ENCODE measurements around the gene JAKMIP2.

JAKMIP2 gene

GRCh38 chr5:147788023-147788422, 5.5 kb upstream of the JAKMIP2 start:
- no peak for DNase-seq

GRCh38 chr5:147786142-147786541, 3.6 kb upstream of the JAKMIP2 start:
- DNase-seq = no peak

- DNase-seq = peak; percentile 53 to 70
Measured at GRCh38 chr5:147784146-147784987, 1.8 kb upstream of the JAKMIP2 start.

GRCh38 chr5:147780924-147781573, 1.5 kb downstream of the JAKMIP2 start:
- no peak for DNase-seq

GRCh38 chr5:147779694-147780093, 2.8 kb downstream of the JAKMIP2 start:
- peak; percentile 29 to 35 for DNase-seq

- DNase-seq = no peak
Measured at GRCh38 chr5:147776989-147777388, 5.5 kb downstream of the JAKMIP2 start.

GRCh38 chr5:147773587-147773986, 8.9 kb downstream of the JAKMIP2 start:
- DNase-seq = no peak

- no peak for DNase-seq
Measured at GRCh38 chr5:147773139-147773538, 9.4 kb downstream of the JAKMIP2 start.

GRCh38 chr5:147767048-147767447, 15.5 kb downstream of the JAKMIP2 start:
- DNase-seq = no peak

- DNase-seq = no peak
Measured at GRCh38 chr5:147763791-147764525, 18.6 kb downstream of the JAKMIP2 start.

GRCh38 chr5:147760086-147760875, 22.2 kb downstream of the JAKMIP2 start:
- no peak for DNase-seq

- DNase-seq = no peak
Measured at GRCh38 chr5:147759441-147759840, 23.1 kb downstream of the JAKMIP2 start.

GRCh38 chr5:147756566-147756965, 26.0 kb downstream of the JAKMIP2 start:
- no peak for DNase-seq

- no peak for DNase-seq
Measured at GRCh38 chr5:147754372-147755122, 28.0 kb downstream of the JAKMIP2 start.

- DNase-seq = no peak
Measured at GRCh38 chr5:147753765-147754164, 28.8 kb downstream of the JAKMIP2 start.

- DNase-seq = no peak
Measured at GRCh38 chr5:147752666-147753290, 29.8 kb downstream of the JAKMIP2 start.

- DNase-seq = no peak
Measured at GRCh38 chr5:147752033-147752432, 30.5 kb downstream of the JAKMIP2 start.

- no peak for DNase-seq
Measured at GRCh38 chr5:147751156-147751830, 31.2 kb downstream of the JAKMIP2 start.

- DNase-seq = no peak
Measured at GRCh38 chr5:147750065-147750464, 32.5 kb downstream of the JAKMIP2 start.

GRCh38 chr5:147748590-147748989, 33.9 kb downstream of the JAKMIP2 start:
- DNase-seq = no peak

GRCh38 chr5:147746986-147747385, 35.5 kb downstream of the JAKMIP2 start:
- DNase-seq = no peak
